NCI-H2196 treated with DMSO at 0.1 percent for 48 hours (cell line): ENCODE measurements around the gene KCNMA1.

Experiments
- DNase-seq: peaks from one replicate; lab custom pipeline; 2025; ENCODE audit not compliant: unreplicated experiment; lab: John Stamatoyannopoulos, UW

KCNMA1 gene

GRCh38 chr10:77231375-77231774, 406.2 kb downstream of the KCNMA1 start:
- no peak for DNase-seq

GRCh38 chr10:77230194-77230593, 407.4 kb downstream of the KCNMA1 start:
- no peak for DNase-seq

GRCh38 chr10:77229704-77230103, 407.9 kb downstream of the KCNMA1 start:
- DNase-seq, result no peak

GRCh38 chr10:77228559-77228958, 409.0 kb downstream of the KCNMA1 start:
- DNase-seq, result no peak

GRCh38 chr10:77226853-77227565, 410.6 kb downstream of the KCNMA1 start:
- DNase-seq, result no peak

- DNase-seq, result no peak
Measured at GRCh38 chr10:77226452-77226851, 411.2 kb downstream of the KCNMA1 start.

- DNase-seq, result no peak
Measured at GRCh38 chr10:77226020-77226419, 411.6 kb downstream of the KCNMA1 start.

GRCh38 chr10:77223526-77224460, 413.8 kb downstream of the KCNMA1 start:
- no peak for DNase-seq

- no peak for DNase-seq
Measured at GRCh38 chr10:77220150-77220549, 417.5 kb downstream of the KCNMA1 start.

GRCh38 chr10:77219046-77219445, 418.6 kb downstream of the KCNMA1 start:
- DNase-seq, result no peak

GRCh38 chr10:77214799-77215198, 422.8 kb downstream of the KCNMA1 start:
- DNase-seq, result no peak

- no peak for DNase-seq
Measured at GRCh38 chr10:77212632-77213031, 425.0 kb downstream of the KCNMA1 start.

GRCh38 chr10:77210645-77211044, 427.0 kb downstream of the KCNMA1 start:
- no peak for DNase-seq

- no peak for DNase-seq
Measured at GRCh38 chr10:77208684-77209256, 428.8 kb downstream of the KCNMA1 start.

- no peak for DNase-seq
Measured at GRCh38 chr10:77207828-77208185, 429.8 kb downstream of the KCNMA1 start.

GRCh38 chr10:77207182-77207827, 430.3 kb downstream of the KCNMA1 start:
- DNase-seq, result no peak

- no peak for DNase-seq
Measured at GRCh38 chr10:77205135-77205534, 432.5 kb downstream of the KCNMA1 start.

- no peak for DNase-seq
Measured at GRCh38 chr10:77204171-77204570, 433.4 kb downstream of the KCNMA1 start.

- no peak for DNase-seq
Measured at GRCh38 chr10:77202857-77203256, 434.8 kb downstream of the KCNMA1 start.

GRCh38 chr10:77201135-77202106, 436.2 kb downstream of the KCNMA1 start:
- no peak for DNase-seq
